Testis (tissue), 3 donors: ENCODE results near the gene RPL13A. TPM values are rescaled to one million over a fixed set of nuclear protein-coding genes. Genes with fewer than 3 reads are reported as not detected.

ENCODE experiments used
- DNase-seq: peaks from one replicate; pipeline ENCODE4 v3.0.0-alpha.2; 2019
- H3K27ac ChIP-seq, 2 donors: fragments of 200-600 bp; sonication (generic); one replicate each; pipeline ENCODE4 v1.5.1; 2019
- H3K27me3 ChIP-seq: fragments of 200-600 bp; sonication (generic); one replicate; pipeline ENCODE4 v1.5.1; 2019
- H3K36me3 ChIP-seq: fragments of 200-600 bp; sonication (generic); one replicate; pipeline ENCODE4 v1.5.1; 2017; ENCODE audit warnings: low read depth; ENCODE audit errors: missing control alignments
- H3K4me1 ChIP-seq: fragments of 200-600 bp; sonication (generic); one replicate; pipeline ENCODE4 v1.5.1; 2019
- H3K4me3 ChIP-seq, 2 donors: fragments of 200-600 bp; sonication (generic); one replicate each; pipeline ENCODE4 v1.5.1; 2017 to 2019
- H3K9me3 ChIP-seq: fragments of 200-600 bp; sonication (generic); one replicate; pipeline ENCODE4 v1.5.1; 2017
- POLR2A ChIP-seq: fragments of 450-650 bp; IDR thresholded peaks from one replicate; pipeline ENCODE4 v1.6.1; 2017; ENCODE audit warnings: antibody characterized with exemption, mild to moderate bottlenecking, moderate library complexity
- WGBS, 2 donors: methylation state at CpG; one replicate each; pipeline ENCODE4 v1.1.5; 2018; 5-methylcytosine and 5-hydroxymethylcytosine counted together
- intact Hi-C: fragments of 100-400 bp; cut with DNase I; formaldehyde crosslinking; loops from one replicate; pipeline ENCODE4 v1.15.1; 2023; ENCODE audit warnings: low total_unique reads
- polyA plus RNA-seq: library from polyadenylated mRNA; stranded (reverse); fragments of 350-450 nt; fragmentation: Illumina TruSeq; extraction: RNeasy Lipid Tissue Mini Kit (QIAGEN cat#74804); gene quantifications from one replicate; pipeline ENCODE4 v1.2.3, GENCODE V29; 2014; ENCODE audit warnings: low read depth, low replicate concordance; ENCODE audit not compliant: insufficient read depth
- total RNA-seq, 2 donors: library from RNA; depleted of rRNA; stranded (reverse); fragments of >200 nt; gene quantifications; one replicate each; pipeline ENCODE4 v1.2.3, GENCODE V29; 2016
- TF ChIP-seq, protein P1 (sequence below), 3 experiments: fragments of 450-650 bp in 2 of 3; fragments of 200-600 bp in 1 of 3; sonication (generic) in 1 of 3; IDR thresholded peaks; one replicate each; pipeline ENCODE4 v1.5.1; 2016 to 2019; ENCODE audit warnings: antibody characterized with exemption in 3 of 3, mild to moderate bottlenecking in 2 of 3, moderate library complexity in 1 of 3

RPL13A gene
- total and polyA plus RNA-seq, 3 donors from 2014 or later: 1,063 to 1,721 (median 1,193) TPM

DNA sequence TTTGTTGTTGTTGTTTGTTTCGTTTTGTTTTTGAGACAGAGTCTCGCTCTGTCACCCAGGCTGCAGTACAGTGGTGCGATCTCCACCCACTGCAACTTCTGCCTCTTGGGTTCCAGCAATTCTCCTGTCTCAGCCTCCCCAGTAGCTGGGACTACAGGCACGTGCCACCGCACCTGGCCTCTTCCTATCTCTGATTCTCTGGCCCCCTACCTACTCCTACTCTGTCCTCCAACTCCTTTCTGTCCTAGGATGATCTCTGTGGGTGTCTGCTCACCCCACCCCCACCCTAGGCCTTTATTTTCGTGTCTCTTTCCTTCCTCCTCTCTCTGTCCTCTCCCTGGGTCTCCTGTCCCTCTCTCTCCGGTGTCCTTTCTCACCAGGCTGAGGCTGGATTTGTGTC is 37.0 kb upstream of the RPL13A start:
- H3K27me3 ChIP-seq: no peaks in the 10 kb centered on the region
- WGBS, 2 donors: 75 to 83% methylated on average over 7 of the region's 7 CpGs
- H3K27ac ChIP-seq: no peak overlapping the region
- intact Hi-C loops: no loop called here
- H3K9me3 ChIP-seq: no peaks in the 10 kb centered on the region
- no peaks in the 10 kb centered on the region for H3K36me3 ChIP-seq
- no peak for DNase-seq
- TF ChIP-seq, protein P1, sequence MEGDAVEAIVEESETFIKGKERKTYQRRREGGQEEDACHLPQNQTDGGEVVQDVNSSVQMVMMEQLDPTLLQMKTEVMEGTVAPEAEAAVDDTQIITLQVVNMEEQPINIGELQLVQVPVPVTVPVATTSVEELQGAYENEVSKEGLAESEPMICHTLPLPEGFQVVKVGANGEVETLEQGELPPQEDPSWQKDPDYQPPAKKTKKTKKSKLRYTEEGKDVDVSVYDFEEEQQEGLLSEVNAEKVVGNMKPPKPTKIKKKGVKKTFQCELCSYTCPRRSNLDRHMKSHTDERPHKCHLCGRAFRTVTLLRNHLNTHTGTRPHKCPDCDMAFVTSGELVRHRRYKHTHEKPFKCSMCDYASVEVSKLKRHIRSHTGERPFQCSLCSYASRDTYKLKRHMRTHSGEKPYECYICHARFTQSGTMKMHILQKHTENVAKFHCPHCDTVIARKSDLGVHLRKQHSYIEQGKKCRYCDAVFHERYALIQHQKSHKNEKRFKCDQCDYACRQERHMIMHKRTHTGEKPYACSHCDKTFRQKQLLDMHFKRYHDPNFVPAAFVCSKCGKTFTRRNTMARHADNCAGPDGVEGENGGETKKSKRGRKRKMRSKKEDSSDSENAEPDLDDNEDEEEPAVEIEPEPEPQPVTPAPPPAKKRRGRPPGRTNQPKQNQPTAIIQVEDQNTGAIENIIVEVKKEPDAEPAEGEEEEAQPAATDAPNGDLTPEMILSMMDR (IDR thresholded peaks at IDR 0.05): no peak
- TF ChIP-seq POLR2A: no peak
- peaks cover under 1% of the 10 kb centered on the region for H3K4me1 ChIP-seq
- H3K4me3 ChIP-seq: no peak overlapping the region

DNA sequence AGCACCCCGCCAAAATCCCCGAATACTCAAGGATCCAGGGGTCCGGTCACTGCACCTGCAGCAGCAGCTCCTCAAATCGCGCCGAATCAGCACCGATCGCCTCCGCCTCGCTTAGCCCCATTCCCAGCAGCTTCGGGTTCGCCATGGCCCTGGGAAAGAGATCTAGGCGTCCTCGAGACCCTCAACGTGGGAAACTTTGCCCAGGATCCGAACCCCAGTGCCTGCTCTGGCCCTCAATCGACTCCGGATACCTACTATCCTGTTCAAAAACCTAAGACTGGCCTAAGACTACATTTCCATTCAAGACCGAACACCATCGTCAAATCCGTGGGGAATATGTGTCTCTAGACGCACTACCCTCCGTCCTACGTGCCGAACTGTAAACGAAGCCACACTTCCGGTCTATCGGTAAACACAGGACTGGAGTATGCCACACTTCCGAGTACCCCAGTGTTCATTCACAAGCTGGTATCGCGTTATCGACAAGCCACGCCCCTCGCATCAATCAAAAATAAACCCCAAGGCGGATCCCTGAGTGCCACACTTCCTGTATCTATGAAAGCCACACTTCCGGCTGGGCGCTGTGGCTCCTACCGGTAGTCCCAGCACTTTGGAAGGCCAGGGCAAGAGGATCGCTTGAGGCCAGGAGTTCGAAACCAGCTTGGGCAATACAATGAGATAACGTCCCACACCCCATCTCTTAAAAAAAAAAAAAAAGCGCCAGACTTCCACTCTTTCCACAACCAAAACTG is 35.8 kb upstream of the RPL13A start, which contains the start of gene PIH1D1:
Gene PIH1D1, minus strand, starts transcription at position 385 of the 752 bp plus-strand sequence. Its CDS starts 240 bp downstream, at position 145.
- no peak for TF ChIP-seq POLR2A
- TF ChIP-seq, protein P1 (IDR thresholded peaks at IDR 0.05): peak in 1 of 3 experiments; percentile 10
- H3K9me3 ChIP-seq: no peaks in the 10 kb centered on the region

DNA sequence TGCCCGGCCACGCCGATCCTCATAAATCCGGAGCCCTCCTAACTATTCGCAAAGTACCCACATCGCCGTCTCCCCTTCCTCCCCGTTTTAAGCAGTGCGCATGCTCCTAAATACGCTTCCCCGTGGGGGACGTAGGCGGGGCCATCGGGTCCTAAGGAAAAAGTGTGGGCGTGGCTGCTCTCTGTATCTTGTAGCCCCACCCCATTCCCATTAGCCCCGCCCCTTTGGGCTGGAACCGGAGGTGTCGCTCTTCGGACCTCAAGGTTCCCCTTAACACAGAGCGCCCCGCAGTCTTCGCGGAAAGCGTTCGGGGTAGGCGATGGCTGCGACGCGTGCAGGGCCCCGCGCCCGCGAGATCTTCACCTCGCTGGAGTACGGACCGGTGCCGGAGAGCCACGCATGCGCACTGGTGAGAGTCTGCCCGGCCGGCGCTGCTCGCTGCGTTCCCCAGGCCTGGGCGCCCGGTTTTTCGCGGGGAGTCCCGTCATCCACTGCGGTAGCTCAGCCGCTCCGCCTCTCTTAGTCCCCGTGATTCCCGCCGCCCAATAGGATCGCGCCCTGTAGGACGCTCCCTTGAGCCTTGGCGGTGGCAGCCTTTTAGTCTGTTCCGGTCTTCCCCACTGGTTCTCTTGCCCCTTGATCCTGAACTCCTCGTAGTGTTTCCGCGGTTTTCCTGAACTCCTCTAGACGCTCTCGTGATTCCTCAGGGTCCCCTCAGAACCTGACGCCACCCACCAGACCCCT is 34.2 kb upstream of the RPL13A start, which contains the start of gene ALDH16A1:
Gene ALDH16A1, plus strand, starts transcription at position 213 of the 744 bp plus-strand sequence. Its CDS starts 107 bp downstream, at position 320.
- Histone ChIP-seq H3K27me3 (no peaks in the 10 kb centered on the region), H3K4me1 (peaks cover 4% of the 10 kb centered on the region), H3K27ac (peak within 1 kb of the TSS; percentile 94 to 96), H3K9me3 (no peaks in the 10 kb centered on the region), H3K36me3 (no peaks in the 10 kb centered on the region), H3K4me3 (peak within 1 kb of the TSS; percentile 45 to 83)
- peak; percentile 99 for DNase-seq
- WGBS, 2 donors: 0 to 1% methylated on average over 21 to 65 of the region's 66 CpGs
- TF ChIP-seq, protein P1 (IDR thresholded peaks at IDR 0.05): no peak
- peak; percentile 9 for TF ChIP-seq POLR2A
- intact Hi-C loops: no loop called here

More for the DNA sequence above, 35.8 kb upstream of the RPL13A start, which contains the start of gene PIH1D1:
- H3K4me1 ChIP-seq: peaks cover 4% of the 10 kb centered on the region
- WGBS, 2 donors: 2 to 8% methylated on average over 40 to 42 of the region's 42 CpGs
- H3K36me3 ChIP-seq: no peaks in the 10 kb centered on the region
- intact Hi-C loops: no loop called here
- no peaks in the 10 kb centered on the region for H3K27me3 ChIP-seq
- H3K4me3 ChIP-seq: peak within 1 kb of the TSS; percentile 56 to 83
- H3K27ac ChIP-seq: peak within 1 kb of the TSS; percentile 94 to 96
- peak; percentile 100 for DNase-seq

DNA sequence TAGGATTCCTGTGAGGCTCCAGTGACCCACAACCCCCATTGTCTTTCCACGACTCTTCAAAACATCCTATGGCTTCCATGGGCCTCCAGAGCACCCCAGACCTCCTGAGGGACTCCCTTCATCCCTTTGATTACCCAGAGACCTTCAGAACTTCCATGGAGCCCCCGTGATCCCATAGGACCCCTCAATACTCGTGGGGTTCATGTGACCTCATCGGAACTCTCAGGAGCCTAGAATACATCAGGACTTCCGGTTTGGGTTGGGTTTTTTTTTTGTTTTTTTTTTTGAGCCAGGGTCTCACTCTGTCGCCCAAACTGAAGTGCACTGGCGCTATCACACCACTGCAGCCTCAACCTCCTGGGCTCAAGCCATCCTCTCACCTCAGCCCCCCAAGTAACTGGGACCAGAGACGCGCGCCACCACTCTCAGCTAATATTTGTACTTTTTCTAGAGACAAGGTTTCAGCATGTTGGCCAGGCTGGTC is 33.6 kb upstream of the RPL13A start:
- Histone ChIP-seq H3K4me3 (peak overlapping the region; percentile 45 to 73), H3K27me3 (no peaks in the 10 kb centered on the region), H3K27ac (peak overlapping the region; percentile 94 to 96), H3K9me3 (no peaks in the 10 kb centered on the region), H3K4me1 (peaks cover 4% of the 10 kb centered on the region), H3K36me3 (no peaks in the 10 kb centered on the region)
- WGBS, 2 donors: 25 to 40% methylated on average over 10 of the region's 10 CpGs
- DNase-seq: no peak
- TF ChIP-seq POLR2A: no peak
- TF ChIP-seq, protein P1 (IDR thresholded peaks at IDR 0.05): no peak
- intact Hi-C loops: no loop called here
